GM21447 (cell line): ENCODE results near the gene G2E3.
"Not testable (repeated sequence)": the region's sequence is repeated elsewhere in the genome, so short reads cannot be mapped to it uniquely, and the experiment has no call there.

Experiments
- ATAC-seq: cut with Tn5 transposase; IDR thresholded peaks from one replicate; pipeline ENCODE4 v1.9.1; 2021; ENCODE audit not compliant: unreplicated experiment

G2E3 gene

DNA sequence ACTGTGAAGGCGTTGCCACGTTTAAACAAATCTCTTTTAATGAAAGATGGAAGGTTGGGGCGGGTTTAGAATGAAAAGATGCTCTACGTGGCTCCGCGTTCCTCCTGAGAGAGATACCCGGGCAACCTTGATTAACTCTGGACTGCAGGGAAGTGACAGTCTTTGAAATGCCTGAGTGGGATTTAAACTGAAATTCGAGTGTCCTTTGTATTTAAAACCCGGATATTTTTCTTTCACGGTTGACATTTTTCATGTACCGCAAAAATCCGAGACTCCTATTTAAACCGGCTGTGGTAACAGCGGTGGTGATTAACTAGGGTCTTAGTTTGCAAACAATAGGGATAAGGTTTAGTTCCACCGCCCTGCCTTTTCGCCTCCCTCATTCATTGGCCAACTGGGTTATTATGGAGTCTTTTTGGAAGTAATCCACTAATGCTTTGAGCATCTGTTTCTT lies 707 bp downstream of the G2E3 start:
- peak; percentile 37 for ATAC-seq

DNA sequence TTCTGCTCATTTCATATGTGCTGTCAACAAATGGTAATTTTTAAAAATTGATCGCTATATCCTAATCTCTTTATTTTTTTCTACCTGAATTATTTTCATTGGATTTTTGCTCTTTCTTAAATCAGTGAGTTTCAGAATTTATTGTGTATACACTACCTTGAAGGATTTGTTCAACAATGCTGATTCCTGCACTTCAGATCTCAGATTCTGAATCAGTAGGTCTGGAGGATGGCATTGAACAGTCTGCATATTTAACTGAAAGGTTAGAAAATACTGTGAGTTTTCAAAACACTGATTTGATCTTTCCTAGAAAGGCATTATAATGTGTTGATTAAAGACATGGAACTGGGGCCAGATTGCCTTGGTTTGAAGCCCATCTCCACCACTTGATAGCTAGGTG lies 1.6 kb downstream of the G2E3 start:
- ATAC-seq: no peak

DNA sequence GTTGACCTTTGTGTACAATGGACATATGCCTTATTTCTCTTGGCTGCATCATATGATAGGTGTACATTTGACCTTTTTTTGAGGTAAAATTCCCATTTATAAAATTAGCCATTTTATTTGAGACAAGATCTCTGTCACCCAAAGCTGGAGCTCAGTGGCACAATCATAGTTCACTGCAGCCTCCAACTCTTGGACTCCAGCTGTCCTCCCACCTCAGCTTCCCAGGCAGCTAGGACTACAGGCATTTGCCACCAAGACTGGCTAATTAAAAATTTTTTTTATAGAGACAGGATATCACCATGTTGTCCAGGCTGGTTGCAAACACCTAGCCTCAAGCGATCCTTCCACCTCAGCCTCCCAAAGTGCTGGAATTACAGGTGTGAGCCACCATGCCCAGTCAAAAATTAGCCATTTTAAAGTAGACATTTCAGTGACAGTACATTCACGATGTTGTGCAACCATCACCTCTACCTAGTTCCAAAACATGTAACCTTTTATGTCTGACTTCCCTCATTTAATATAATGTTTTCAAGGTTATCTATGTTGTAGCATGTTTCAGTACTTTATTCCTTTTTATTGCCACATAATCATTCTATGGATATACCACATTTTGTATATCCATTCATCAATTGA lies 5.4 kb downstream of the G2E3 start:
- no peak for ATAC-seq

DNA sequence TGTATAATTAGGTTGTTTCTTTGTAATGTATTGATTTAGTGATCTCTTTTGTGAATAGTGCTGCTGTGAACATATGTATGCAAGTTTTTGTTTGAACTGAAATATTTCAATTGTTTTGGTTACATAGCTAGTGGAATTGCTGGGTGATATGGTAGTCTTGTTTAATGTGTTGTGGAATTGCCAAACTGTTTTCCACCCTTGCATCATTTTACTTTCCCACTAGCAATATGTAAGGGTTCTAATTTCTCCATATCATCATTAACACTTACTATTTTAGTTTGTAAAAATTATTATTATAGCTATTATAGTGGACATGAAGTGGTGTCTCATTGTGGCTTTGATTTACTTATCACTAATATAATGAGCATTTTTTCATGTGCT lies 5.9 kb downstream of the G2E3 start:
- no peak for ATAC-seq

DNA sequence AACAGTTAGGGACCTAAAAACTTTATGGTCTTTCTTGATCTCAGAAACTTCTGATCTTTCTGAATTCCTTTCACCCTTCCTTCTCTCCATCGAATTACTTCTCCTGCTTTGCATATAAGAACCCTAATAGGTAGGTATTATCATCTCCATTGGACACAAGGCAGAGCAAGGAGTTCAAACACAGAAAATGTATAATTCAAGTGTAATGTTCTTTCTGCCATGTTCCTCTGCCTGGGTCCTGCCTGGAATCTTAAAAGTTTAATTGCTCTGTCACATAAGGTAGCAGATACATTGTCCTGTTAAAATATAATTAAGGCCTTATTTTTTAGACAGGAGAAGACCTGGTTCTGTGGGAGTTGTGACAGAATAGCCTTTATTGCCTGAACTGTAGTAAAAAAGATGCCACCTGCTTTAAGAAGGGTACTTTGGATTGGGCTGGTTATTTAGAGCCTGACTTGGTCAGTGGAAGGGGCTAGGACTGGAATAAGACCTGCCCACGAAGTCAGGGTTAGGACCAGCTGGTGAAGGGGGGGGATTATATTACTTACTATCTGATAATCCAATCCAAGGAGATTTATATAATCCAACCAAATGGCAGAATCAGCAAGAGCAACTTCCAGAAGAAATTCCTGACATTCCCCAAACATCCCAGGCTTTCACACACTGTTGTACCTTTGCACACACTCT lies 10.4 kb downstream of the G2E3 start:
- ATAC-seq: no peak

DNA sequence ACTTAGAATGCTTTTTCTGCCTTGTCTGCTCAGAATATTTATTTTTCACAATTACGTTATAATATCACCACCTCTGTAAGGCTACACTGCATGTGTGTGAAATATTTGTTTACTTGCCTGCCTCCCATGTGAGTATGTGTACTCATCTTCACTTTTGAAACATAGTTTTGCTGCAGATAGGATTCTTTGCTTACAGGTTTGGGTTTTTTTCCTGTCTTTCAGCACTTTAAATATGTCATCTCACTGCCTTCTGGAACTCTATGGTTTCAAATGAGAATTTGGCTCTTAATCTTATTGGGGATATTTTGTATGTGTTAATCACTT lies 10.9 kb downstream of the G2E3 start:
- no peak for ATAC-seq

DNA sequence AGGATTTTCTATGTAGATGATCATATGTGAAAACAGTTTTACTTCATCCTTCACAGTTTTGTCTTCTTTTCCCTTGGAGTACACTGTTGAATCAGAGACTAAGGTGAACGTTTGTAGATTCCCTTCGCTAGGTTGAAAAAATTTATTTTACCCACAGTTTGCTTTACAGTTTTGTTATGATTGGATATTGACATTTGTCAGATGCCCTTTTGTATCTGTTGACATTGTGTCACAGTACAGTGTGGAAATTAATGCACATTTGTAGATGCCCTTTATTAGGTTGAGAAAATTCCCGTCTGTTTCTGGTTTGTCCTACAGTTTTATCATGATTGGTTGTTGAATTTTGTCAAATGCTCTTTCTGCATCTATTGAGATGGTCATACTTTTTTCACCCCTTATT lies 13.3 kb downstream of the G2E3 start:
- no peak for ATAC-seq

DNA sequence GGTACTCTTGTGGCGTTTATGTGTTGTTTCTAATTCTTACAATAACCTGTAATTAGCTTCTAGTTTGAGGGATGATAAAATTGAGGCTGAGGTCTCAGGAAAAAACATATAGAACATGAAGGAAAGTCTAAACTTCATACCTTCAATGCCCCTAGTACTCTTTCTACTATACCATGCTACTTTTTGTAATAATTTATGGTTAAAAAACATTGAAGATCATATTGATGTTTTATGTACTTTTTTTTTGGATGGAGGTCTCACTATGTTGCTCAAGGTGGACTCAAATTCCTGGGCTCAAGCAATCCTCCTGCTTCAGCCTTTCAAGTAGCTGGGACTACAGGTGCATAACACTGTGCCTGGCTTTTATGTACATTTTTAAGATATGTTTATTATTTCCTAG lies 13.8 kb downstream of the G2E3 start:
- ATAC-seq: no peak

DNA sequence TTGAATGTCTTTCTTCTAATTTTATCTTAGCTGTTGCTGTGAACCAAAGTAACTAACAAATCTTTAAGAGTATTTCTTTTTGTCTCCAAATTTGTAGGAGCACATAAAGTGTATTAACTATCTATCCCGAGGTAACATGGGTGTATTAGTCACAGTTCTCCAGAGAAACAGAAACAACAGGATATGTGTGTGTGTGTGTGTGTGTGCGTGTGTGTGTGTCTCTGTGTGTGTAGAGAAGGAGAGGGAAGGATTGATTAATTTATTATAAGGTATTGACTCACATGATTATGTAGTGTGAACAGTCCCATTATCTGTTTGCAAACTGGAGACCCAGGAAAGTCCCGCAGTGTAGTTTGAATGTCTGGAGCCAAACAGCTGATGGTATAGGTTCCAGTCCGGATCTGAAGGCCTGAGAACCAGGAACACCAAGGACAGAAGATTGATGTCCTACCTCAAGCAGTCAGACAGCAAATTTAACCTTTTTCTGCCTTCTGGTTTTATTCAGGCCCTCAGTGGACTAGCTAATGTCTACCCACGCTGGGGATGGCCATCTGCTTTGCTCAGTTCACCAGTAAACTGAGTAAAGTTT lies 14.4 kb downstream of the G2E3 start:
- ATAC-seq: no peak

DNA sequence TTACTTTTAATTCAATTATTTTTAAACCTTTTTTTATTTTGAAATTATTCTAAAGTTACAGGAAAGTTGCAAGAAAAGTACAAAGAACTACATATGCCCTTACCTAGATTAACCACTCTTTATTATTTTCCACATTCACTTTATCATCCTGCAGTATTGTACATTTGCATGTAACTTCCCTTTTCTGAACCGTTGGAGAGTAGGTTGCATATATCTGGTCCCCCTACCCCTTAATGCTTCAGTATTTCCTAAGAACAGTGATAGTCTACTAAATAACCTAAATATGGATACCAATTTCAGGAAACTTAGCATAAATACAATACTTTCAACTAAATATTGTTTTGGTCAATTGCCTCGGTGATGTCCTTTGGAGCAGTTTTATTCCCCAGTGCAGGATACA lies 15.0 kb downstream of the G2E3 start:
- ATAC-seq: no peak

DNA sequence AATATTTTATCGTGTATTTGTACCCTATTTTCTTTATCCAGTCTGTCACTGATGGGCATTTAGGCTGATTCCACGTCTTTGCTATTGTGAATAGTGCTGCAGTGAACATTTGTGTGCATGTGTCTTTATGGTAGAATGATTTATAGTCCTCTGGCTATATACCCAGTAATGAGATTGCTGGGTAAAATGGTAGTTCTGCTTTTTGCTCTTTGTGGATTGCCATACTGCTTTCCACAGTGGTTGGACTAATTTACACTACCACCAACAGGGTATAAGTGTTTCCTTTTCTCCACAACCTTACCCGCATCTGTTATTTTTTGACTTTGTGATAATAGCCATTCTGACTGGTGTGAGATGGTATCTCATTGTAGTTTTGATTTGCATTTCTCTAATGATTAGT lies 15.8 kb downstream of the G2E3 start:
- not testable (repeated sequence) for ATAC-seq

DNA sequence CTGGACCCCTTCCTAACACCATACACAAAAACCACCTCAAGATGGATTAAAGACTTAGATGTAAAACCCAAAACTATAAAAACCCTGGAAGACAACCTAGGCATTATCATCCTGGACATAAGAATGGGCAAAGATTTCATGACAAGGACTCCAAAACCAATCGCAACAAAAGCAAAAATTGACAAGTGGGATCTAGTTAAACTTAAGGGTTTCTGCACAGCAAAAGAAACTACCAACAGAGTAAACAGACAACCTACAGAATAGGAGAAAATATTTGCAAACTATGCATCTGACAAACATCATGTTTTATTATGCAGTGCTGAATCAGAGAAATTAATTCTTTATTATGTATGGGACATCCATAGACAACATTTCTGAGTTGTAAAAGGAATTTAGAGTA lies 17.4 kb downstream of the G2E3 start:
- not testable (repeated sequence) for ATAC-seq

DNA sequence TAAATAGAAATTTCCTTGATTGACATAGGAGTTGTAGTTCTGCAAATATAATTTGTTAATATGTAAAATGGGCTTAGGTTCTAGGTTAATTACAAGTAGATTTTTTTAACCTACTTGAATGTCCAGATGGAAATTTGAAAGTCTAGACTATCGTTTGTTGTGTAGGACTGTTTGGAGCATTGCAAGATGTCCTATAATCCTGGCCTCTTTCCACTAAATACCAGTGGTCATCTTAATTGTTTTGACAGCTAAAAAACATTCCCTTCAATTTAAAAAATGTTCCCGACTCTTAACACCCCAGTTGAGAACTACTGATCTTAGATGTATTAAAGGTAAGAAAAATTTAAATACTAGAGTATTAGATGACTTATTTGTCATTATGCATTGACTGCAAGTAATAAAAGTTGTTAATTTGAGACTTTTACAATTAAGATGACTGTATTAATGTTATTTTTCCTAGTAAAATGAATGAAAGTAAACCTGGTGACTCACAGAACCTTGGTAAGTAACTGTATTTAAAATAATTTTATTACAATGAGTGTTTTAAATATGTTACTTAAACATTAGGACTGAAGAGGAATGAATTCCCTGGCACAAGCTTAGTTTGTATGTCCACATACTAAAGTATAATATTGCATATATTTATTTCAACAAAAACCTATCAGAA lies 21.8 kb downstream of the G2E3 start:
- ATAC-seq: no peak

DNA sequence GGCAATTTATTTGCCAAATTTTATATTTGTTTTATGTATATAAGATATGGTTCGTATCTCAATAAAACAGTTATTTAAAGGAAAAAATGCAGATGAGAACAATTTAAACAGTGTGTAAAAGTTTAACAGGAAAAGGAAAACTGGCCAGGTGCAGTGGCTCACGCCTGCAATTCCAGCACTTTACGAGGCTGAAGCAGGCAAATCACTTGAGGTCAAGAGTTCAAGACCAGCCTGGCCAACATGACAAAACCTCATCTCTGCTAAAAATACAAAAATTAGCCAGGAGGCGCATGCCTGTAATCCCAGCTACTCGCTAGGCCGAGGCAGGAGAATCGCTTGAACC lies 22.3 kb downstream of the G2E3 start:
- no peak for ATAC-seq

DNA sequence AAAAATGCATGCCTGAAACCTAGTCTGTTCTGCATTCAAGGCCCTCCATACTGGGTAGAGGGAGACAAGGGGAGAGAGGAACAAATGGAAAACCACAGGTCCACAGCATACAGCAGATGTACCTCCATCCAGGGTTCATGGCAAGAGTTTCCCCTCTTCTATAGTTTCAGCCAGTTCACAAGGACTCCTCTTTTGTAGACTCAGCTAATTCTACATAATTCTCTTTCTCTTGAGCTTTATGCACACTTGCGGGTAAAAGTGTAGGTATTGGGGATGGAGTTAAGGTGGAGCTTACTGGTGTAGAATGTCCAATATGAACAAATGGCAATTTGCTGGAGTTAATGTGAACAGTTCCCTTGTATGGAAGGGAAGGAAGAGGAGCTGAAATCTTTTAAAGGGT lies 23.4 kb downstream of the G2E3 start:
- ATAC-seq: no peak

DNA sequence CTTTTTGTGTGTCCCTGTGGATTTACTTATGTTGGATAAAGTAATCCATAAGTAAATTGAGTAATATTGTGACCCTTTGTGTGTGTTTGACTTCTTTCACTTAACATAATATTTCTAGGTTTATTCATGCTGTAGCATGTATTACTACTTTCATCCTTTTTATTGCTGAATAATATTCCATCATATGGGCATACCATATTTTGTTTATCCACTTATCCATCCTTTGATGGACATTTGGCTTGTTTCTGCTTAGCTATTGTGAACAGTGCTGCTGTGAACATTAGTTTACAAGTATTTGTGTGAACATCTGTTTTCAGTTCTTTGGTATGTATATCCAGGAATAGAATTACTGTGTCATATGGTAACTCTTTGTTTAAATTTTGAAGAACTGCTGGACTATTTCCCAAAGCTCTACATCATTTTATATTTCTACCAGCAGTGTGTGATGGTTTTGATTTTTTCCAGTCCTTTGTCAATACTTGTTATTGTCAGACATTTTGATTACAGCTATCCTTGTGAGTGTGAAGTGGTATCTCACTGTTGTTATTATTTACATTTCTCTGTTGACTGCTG lies 25.2 kb downstream of the G2E3 start:
- no peak for ATAC-seq

DNA sequence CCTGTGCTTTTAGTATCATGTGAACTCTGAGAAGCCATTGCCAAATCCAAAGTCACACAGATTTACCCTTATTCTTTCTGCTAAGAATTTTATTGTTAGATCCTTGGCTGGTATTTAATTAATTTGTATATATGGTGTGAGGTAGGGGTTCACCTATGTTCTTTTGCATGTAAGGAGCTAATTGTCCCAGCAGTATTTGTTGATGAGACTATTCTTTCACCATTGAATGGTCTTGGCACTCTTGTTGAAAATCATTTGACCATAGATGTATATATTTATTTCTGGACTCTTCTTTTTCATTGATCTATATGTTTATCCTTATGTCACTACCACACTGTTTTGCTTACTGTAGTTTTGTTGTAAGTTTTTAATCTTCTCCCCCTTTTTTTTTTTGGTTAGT lies 26.2 kb downstream of the G2E3 start:
- no peak for ATAC-seq

DNA sequence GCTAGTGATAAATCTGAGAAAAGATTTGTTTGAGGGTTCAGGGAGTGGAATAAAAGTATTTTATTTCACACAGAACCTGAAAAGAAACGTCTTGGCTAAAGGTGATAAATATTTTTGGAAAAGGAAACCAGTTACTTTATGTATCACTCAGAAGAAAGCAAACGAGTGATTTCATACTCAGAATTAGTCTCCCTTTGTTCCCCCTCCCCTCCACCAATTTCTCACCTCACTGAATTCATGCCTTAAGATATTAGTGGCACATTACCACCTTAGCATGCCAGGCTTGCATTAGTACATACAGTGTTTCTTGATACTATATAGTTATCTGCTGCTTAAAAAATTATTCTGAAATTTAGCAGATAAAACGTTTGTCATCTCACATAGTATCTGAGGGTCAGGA lies 28.2 kb downstream of the G2E3 start:
- no peak for ATAC-seq

DNA sequence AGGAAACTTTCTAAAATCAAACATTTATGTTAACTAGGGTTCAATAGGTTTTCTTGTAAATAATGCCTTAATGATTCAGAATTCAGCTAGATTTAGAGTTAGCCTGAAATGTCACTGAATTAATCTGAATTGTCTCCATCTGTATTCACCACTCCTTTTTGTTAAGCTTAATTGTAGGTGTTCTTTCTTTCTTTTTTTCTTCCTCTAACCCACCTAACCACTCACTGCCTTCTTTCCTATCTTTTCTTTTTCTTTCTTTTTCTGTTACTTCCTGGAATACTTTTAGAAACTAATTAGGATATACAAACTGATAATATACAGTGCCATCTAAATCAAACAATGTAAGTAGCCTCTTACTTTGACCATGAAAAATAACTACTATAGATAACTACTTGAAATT lies 29.9 kb downstream of the G2E3 start:
- no peak for ATAC-seq

DNA sequence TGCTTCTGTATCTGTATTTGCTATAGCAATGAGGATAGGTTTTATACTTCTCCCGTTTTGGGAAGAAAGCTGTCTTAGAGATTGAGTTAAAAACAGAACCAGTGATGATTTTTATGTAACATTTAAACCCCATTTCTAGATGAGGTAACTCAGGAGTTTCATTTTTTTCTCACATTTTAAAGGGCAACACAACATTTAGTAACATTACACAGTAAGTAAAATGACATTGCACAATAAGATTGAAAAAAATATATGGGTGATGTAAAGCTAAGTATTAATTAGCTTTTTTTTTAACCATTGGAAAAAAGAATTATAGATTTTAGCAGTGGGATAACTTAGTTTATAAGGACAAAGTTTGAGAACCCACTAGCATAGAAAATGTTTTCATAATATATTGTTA lies 38.0 kb downstream of the G2E3 start:
- ATAC-seq: no peak

DNA sequence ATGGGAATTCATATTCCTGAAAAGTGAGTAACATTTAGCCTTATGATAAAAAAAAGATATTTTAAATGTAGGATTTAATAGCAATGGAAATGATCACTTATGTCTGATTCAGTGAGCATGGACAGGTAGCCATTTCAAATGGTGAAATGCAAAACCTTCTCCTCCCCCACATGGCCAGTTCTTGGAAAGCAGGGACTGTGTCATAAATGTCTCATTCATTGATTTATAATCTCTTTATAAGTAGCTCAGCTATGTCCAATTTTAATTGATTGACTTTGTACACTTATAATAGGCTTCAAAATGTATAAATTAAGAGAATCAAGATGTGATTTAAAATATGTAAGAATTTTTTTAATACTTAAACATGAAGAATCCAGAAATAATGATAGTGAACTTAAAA lies 38.5 kb downstream of the G2E3 start:
- ATAC-seq: no peak
